GM10266 (cell line): ENCODE data around the gene FBXW8.

Source experiments
- DNase-seq: peaks from one replicate; pipeline ENCODE4 v3.0.0; 2012; ENCODE audit errors: extremely low spot score
- TF ChIP-seq, protein P1 (sequence below): IDR thresholded peaks from 2 replicates; pipeline ENCODE4 v1.5.1; 2012; ENCODE audit warnings: mild to moderate bottlenecking, low read depth; ENCODE audit not compliant: control insufficient read depth, insufficient read depth; ENCODE audit errors: missing control alignments

The FBXW8 gene

DNA sequence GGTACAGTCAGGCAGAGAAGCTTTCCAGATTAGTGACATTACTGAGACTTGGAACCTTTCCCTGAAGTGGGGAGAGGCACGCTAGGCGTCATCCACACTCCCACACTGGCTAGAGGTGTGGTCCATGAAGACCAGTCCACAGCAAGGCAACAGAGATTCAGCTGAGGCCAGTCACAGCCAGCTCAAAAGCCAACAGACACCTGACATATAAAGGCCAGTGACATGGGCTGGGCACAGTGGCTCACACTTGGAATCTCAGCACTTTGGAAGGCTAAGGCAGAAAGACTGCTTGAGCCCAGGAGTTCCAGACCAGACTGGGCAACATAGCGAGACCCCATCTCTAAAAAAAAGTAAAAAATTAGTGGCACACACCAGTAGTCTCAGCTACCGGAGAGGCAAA is 40.4 kb upstream of the FBXW8 start:
- TF ChIP-seq, protein P1, sequence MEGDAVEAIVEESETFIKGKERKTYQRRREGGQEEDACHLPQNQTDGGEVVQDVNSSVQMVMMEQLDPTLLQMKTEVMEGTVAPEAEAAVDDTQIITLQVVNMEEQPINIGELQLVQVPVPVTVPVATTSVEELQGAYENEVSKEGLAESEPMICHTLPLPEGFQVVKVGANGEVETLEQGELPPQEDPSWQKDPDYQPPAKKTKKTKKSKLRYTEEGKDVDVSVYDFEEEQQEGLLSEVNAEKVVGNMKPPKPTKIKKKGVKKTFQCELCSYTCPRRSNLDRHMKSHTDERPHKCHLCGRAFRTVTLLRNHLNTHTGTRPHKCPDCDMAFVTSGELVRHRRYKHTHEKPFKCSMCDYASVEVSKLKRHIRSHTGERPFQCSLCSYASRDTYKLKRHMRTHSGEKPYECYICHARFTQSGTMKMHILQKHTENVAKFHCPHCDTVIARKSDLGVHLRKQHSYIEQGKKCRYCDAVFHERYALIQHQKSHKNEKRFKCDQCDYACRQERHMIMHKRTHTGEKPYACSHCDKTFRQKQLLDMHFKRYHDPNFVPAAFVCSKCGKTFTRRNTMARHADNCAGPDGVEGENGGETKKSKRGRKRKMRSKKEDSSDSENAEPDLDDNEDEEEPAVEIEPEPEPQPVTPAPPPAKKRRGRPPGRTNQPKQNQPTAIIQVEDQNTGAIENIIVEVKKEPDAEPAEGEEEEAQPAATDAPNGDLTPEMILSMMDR, result no peak
- DNase-seq, result no peak

DNA sequence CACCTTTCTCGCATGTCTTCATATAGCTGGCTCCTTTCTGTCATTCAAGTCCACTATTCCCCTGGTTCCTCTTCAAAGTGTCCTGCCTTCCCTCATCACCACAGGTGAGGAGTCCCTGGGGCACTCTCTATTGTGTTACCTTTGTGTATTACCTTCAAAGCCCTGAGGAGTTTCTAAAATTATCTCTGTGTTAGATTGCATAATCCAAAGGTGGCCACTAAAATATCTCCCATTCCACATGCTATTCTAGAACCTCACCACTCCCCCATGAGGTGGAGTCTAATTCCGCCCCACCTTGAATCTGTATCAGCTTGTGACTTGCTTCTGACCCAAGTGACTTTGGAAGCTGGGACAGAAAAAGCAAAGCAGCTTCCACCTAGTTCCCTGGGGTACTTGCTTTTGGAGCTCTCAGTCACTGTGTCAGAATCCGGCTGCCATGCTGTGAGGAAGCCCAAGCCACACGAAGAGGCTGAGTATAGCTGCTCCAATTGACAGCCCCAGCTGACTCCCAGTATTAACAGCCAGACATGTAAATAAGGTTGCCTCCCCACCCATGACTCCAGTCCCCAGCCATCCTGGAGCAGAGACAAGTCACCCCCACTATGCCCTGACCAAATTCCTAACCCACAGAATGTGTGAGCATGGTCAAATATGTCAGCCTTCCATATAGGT is 36.3 kb upstream of the FBXW8 start:
- TF ChIP-seq, protein P1, result no peak
- no peak for DNase-seq

DNA sequence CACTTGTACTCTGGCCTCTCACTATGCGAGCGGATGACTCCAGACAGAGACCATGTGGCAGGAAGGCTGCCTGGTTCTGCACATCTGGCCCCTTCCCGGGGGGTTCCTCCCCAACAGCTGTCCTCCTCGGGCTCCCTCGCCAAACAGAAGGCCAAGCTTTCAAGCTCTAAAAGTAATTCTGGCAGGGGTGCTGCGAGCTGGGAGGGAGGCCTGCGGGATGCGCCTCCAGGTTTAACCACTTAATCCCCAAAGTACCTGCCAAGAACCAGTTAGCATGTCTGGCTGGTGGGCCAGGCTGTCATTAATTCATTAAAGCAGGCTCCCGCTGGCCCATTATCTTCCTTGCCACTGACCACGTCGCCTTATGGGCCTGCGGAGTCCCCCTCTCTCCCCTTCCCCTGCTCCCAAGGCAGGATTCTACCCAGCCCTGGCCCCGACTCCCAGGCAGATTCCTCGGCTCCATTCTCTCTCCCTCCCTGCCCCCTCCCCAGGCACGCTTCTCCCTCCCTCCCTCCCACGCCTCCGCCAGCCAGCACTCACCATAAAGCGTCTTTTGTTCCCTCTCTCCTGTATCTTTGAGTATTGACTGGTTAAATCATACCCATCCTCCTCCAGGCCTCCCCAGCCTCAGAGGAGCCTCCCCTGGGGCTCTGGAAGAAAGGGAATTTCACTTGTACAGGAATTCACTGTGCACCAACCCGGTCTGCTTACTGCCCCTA is 34.4 kb upstream of the FBXW8 start:
- TF ChIP-seq, protein P1, result no peak
- no peak for DNase-seq

DNA sequence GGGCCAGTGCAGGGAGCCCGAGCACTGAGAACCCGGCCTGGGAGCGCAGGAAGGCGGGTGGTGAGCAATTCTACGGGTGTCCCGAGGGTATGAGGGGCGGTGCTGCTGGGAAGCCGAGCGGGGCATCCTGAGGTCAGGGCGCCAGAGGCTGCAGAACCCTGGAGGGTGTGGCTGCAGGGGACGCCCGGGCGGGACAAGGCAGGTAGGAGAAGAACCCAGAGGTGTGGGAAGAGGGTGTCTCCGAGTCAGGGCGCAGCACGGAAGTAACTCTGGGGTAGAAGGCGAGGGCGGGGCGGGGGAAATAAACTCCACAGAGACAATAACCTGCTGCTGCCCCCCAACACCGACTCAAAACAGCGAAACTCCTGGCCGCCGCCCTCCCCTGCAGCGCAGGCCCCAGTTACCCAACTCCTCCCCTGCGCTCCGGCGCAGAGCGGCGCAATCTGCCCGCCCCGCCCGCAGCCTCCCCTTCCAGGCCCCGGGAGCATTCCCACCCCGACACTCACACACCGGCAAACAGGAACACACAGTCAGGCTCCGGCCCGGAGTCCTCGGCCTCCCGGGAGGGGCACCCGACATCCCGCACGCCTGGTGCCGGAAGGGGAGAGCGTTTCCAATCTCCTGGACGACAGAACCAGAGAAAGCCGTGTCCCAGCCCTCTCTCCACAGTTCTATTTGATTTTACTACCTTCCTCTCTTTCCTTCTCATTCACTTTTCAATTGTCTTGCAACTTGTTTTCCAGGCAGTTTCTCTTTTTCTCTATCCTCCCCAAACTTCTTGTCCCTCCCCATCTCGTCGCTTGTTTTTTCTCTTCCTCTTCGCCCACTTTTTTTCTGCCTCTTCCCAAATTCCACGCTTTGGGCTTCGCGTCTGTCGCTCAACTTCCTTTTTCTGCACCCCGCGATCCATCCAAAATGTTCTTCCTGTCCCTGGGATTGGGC is 31.9 kb upstream of the FBXW8 start:
- DNase-seq, result no peak
- TF ChIP-seq, protein P1, result no peak

DNA sequence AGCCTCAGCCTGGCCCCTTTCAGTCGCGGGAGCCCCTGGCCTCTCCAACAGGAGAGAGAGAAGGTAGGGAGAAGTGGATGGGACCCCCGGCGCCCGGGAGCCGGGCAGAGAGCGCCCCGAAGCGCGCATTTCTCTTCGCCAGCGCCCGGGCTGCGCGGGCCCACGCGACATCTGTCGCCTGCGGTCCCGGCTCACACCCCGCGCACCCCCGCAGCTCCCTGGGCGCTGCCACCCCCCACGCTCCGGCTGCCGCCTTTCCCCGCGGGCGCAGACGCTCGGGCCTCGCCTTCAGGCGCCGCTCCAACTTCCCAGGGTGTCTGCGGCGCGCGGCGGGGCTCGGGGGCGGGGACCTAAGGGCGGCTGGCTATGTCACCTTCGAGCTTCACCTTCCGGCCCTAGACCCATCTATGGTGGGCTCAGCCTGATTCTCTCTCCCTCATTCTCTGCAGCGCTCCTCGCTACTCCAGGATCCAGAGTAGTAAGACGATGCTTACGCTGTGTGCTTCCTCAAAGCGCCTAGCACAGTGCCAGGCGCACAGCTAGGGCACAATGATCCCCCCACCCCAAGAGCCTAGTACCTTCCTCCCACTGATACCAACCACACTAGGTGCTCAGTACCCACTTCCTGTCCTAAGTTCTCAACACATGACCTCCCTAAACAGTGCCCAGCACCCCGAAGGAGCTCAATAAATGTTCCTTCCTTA is 31.1 kb upstream of the FBXW8 start:
- TF ChIP-seq, protein P1, result no peak

DNA sequence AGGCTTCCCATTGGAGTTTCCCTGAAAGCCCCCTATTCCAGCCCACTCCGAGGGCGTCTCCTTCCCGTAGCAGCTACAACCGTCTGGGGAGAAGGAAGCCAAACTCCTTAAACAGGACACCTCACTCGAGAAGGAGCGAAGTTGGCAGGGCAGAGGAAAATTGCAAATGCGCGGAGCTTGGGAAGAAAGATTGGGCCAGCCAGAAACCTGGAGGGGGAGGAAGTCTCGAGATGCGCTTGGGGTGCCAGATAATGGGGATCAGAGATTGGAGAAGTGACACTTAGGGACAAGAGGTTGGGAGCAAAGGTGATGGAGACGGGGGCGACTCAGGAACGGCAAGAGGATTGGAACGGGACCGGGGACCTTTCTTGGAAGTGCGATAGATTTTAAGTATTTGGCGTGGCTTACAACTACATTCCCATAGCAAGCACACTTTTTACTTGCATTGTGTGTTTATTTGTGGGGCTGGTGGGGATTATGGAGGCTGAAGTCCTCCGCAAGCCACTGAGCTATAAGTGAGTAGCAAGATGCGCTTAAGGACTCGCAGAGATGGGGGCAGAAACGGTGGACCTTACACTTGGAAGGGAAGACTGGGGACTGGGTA is 30.4 kb upstream of the FBXW8 start:
- TF ChIP-seq, protein P1, result no peak
- DNase-seq, result peak; percentile 57

More for the DNA sequence above, 31.1 kb upstream of the FBXW8 start:
- DNase-seq, result no peak
